GM18498 (cell line): ENCODE data around the gene DAZAP1.

Experiments used
- ATAC-seq: cut with Tn5 transposase; IDR thresholded peaks from one replicate; pipeline ENCODE4 v1.9.1; 2021; ENCODE audit warnings: mild to moderate bottlenecking, moderate library complexity; ENCODE audit not compliant: unreplicated experiment

Gene DAZAP1

DNA sequence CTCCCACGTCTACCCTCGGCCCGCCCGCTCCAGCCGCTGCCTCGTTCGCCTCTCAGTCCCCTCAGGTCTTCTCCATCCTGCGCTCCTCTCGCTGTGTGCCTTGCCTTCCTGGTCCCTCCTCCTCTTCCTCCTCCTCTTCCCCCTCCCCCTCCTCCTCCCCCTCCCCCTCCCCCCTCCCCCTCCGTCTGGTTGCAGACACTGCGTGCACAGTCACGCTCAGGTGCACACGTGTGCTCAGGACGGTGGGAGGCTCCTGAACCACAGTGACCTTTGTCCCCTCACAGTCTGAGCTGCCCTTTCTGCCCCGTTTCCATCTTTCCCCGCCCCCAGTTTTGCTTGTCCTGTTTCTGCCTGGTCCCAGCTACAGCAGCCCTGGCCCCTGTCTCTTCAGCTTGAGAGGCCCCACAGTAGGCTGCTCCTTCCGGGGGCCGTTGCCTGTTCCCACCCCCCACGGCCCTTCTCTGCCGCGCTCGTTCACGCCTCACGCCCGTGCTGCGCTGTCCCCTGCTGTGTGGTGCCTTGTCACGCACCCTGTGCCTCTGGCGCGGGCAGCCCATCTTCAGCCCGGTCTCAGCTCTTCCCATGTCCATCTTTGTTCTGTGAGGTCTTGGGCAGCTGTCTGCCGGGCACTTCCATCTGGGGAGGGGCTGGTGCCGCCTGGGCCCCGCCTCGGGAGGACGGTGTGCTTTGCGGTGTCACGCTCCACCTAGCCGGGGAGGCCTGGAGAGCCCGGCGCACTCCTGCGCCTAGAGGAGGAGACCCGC, 17.0 kb downstream of the DAZAP1 start:
- ATAC-seq: no peak

- no peak for ATAC-seq
Observed at GRCh38 chr19:1425102-1425837, 17.9 kb downstream of the DAZAP1 start.

DNA sequence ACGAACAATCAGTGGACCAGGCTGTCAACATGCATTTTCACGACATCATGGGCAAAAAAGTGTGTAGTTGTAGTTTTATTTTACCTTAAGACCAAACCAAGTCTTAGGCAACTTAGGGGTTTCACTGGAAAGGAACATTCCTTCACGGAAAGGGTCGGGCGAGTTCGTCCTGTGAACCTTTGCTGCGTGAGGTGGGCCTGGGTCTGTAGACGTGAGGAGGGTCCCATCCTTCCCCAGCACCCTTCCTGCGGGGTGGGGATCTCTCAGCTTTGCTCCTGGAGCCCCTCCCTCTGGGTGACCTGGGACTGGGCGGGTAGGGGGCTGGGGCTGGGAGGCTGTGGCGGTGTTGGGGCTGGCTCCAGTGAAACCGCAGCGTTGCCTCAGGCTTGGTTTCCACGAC, 18.5 kb downstream of the DAZAP1 start:
- no peak for ATAC-seq

GRCh38 chr19:1426736-1427135, 19.4 kb downstream of the DAZAP1 start:
- no peak for ATAC-seq

DNA sequence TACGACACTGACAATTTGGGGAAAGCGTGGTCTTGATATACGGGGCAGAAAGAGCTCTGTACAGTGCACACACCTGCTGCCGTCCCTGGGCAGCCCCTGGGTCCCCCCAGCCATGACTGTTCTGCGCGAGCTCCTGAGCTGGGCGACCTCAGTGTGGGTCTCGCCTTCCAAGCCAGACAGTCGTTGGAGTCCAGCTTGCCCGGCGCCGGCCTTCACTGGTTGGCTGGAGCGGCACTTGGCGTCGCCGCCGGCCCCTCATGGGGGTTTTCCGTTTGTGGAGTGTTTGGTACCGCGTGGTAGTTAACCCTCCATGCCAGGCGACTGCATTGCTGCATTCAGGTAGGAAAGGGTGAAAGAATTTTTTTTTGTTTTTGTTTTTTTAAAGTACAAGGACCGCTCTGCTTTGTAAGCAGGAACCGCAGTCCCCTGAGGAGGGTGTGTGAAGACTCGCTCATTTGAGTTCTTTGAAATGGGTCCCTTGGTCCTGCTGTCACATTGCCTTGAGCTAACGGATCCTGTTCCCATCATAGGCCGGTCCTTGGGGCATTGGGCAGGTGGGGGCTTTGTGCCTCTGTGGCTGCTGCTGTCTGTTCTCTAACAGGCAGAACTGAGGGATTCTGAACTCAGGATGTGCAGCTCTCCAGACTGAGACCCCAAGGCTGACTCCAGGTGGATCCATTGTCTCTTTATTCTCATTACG, 20.0 kb downstream of the DAZAP1 start:
- ATAC-seq: no peak

- no peak for ATAC-seq
Observed at GRCh38 chr19:1428738-1429391, 21.5 kb downstream of the DAZAP1 start.

DNA sequence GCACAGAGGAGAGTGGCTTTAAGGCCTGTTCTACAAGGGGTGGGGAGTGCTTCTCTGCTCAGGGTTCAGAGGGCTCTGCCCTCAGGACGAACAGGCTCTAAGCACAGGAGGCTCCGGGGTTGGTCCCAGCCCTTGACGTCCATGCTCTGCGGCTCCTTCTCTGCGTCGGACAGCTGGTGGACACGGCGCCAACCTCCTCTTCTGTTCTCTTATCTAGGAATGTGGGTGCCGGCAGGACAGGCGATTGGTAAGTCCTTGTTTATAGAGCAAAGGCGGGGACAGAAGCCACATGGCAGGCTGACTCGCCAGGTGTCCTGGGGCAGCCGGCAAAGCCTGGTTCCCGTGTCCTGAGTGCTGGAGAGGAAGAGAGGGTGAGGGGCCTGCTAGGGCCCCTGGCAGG, 22.4 kb downstream of the DAZAP1 start:
- no peak for ATAC-seq

GRCh38 chr19:1430246-1430645, 22.9 kb downstream of the DAZAP1 start:
- ATAC-seq: no peak

- no peak for ATAC-seq
Observed at GRCh38 chr19:1431759-1432506, 24.5 kb downstream of the DAZAP1 start.

DNA sequence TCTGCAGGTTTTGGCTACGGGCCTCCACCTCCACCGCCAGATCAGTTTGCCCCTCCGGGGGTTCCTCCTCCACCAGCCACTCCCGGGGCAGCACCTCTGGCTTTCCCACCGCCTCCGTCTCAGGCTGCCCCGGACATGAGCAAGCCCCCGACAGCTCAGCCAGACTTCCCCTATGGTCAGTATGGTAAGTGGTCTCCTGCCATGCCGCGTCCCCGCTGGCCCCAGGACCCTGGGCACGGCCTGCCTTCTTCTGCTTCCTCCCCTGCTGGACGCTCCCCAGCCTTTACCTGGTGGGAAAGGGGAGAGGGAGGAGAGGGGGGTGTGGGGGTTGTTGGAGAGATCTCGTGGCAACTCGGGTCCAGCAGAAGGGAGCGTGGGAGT, 25.1 kb downstream of the DAZAP1 start:
- ATAC-seq: no peak

- no peak for ATAC-seq
Observed at GRCh38 chr19:1433119-1434039, 26.0 kb downstream of the DAZAP1 start.

GRCh38 chr19:1434040-1434366, 26.6 kb downstream of the DAZAP1 start:
- ATAC-seq: no peak

GRCh38 chr19:1434577-1435060, 27.2 kb downstream of the DAZAP1 start:
- no peak for ATAC-seq

DNA sequence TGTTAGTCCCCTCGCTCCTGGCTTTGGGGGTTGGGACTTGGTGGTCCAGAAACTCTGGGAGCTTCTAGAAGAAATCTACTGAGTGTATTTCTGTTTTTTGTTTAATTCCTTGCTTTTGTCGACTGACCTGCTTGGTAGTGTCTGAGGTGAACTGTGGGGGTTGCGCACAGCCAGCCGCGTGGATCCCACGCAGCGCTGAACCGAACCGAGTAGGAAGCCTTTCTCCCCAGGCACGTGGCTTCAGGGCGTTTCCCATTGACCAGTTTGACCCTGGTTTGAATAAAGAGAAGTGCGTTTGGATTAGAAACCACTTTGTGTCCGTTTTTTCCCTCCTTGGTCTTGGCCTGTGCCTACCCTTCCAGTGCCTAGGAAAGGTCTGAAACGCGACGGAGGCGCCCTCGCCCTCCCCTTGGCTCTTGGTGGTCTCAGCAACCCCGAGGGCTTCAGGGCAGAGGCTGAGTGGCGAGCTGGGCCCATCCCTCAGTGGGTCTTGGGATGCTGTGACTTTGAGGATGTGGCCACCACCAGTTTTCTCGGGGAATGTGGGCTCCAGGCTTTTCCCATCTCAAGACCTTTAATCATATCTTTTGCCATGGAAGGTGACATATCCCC, 28.1 kb downstream of the DAZAP1 start:
- ATAC-seq: no peak

- no peak for ATAC-seq
Observed at GRCh38 chr19:1437609-1438008, 30.2 kb downstream of the DAZAP1 start.

GRCh38 chr19:1438035-1438932, 30.9 kb downstream of the DAZAP1 start, which contains the start of gene RPS15:
RPS15 (plus strand) TSS chr19:1438396; CDS start chr19:1438426, 30 bp downstream.
- ATAC-seq: peak; percentile 84

DNA sequence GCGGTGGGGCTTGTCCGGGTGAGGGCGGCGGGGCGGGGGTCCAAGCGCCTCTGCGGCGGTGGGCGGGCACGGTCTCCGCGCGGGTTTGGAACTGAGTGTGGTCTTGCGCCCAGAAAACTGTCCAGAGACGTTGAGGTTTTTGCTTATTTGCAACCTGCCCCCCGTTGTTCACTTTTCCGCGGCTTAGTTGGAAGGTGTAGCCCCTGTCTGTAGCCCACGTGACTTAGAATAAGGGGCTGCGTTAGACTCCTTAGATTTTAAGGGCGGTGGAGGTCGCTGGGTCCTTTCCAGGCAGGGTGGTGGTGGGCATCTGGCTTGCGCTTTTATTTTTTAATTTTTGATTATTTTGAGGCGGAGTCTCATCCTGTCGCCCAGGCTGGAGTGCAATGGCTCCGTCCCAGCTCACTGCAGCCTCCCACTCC, 31.6 kb downstream of the DAZAP1 start:
- no peak for ATAC-seq
